Measurements from ENCODE around the gene BBS9. TPM values are rescaled to one million over a fixed set of nuclear protein-coding genes. Genes with fewer than 3 reads are reported as not detected.

BBS9 gene
- total and polyA plus RNA-seq, 2 experiments from 2014 or later = 27.2 to 66.1 TPM

- Mint-ChIP-seq H3K4me1 (no peaks in the 10 kb centered on the region), H3K27me3 (ENCODE audit: insufficient read depth, low read depth, poor library complexity) (no peaks in the 10 kb centered on the region), H3K4me3 (no peak overlapping the region), H3K36me3 (ENCODE audit: low read depth) (peaks cover 39% of the 10 kb centered on the region), H3K27ac (no peak overlapping the region), H3K9me3 (peaks cover 38% of the 10 kb centered on the region)
- Histone ChIP-seq H3K9me2 (ENCODE audit: insufficient read depth) (peaks cover 4% of the 10 kb centered on the region; the same call in 1 of the 2 replicates), H4K20me1 (replicated peaks; ENCODE audit: insufficient read depth) (no peaks in the 10 kb centered on the region), H3K4me2 (no peak overlapping the region), H2AFZ (no peak overlapping the region), H3K4me1 (ENCODE audit: insufficient read depth) (no peaks in the 10 kb centered on the region), H3K79me2 (replicated peaks; ENCODE audit: insufficient read depth) (no peaks in the 10 kb centered on the region), H3K27ac (ENCODE audit: low read depth) (no peak overlapping the region), H3K4me3 (no peak overlapping the region), H3K27me3 (ENCODE audit: insufficient read depth) (no peaks in the 10 kb centered on the region), H3F3A (replicated peaks; ENCODE audit: low read depth) (no peaks in the 10 kb centered on the region), H3K36me3 (ENCODE audit: insufficient read depth) (peaks cover 9% of the 10 kb centered on the region; the same call in 1 of the 2 replicates)
- no peak for TF ChIP-seq CREB1 (CRISPR knock-in tag; IDR thresholded peaks at IDR 0.05; ENCODE audit: low read depth)
- no peak for TF ChIP-seq NANOG (IDR thresholded peaks at IDR 0.05; ENCODE audit: borderline replicate concordance)
- no peak for TF ChIP-seq ZNF331 (CRISPR knock-in tag; IDR thresholded peaks at IDR 0.05; ENCODE audit: low read depth)
- TF ChIP-seq JUNB (IDR thresholded peaks at IDR 0.05; ENCODE audit: unreplicated experiment) = no peak
- TF ChIP-seq ZNF462 (CRISPR knock-in tag; IDR thresholded peaks at IDR 0.05) = no peak
- no peak for TF ChIP-seq REST (IDR thresholded peaks at IDR 0.05; ENCODE audit: unreplicated experiment)
- TF ChIP-seq ZNF114 (CRISPR knock-in tag; IDR thresholded peaks at IDR 0.05) = no peak
- no peak for TF ChIP-seq STAT1 (IDR thresholded peaks at IDR 0.05; ENCODE audit: unreplicated experiment)
- no peak for TF ChIP-seq EZH2phosphoT487 (IDR thresholded peaks at IDR 0.05; ENCODE audit: unreplicated experiment)
- no peak for TF ChIP-seq POLR2AphosphoS5 (IDR thresholded peaks at IDR 0.05; ENCODE audit: low read depth)
- TF ChIP-seq EZH2 (IDR thresholded peaks at IDR 0.05; ENCODE audit: low read depth, unreplicated experiment) = no peak
- TF ChIP-seq ETS1 (IDR thresholded peaks at IDR 0.05) = no peak
- no peak for TF ChIP-seq CTCF (conservative IDR thresholded peaks at IDR 0.05; ENCODE audit: low read depth in 2 of 2)
- DNase-seq (ENCODE audit: low spot score) (no peak), ATAC-seq (no peak)
Measured at GRCh38 chr7:33276729-33277128, 147.4 kb downstream of the BBS9 start.

Data from GM23338 (cell line).